Ecto neural progenitor cell (in vitro differentiated cells): Measurements from ENCODE around the gene SLC32A1.

Experiments
- DNase-seq: peaks from one replicate; pipeline ENCODE4 v3.0.0-alpha.2; 2018; ENCODE audit warnings: low spot score

Gene SLC32A1

GRCh38 chr20:38725148-38725901 is 1.0 kb downstream of the SLC32A1 start:
- DNase-seq: peak; percentile 62

DNA sequence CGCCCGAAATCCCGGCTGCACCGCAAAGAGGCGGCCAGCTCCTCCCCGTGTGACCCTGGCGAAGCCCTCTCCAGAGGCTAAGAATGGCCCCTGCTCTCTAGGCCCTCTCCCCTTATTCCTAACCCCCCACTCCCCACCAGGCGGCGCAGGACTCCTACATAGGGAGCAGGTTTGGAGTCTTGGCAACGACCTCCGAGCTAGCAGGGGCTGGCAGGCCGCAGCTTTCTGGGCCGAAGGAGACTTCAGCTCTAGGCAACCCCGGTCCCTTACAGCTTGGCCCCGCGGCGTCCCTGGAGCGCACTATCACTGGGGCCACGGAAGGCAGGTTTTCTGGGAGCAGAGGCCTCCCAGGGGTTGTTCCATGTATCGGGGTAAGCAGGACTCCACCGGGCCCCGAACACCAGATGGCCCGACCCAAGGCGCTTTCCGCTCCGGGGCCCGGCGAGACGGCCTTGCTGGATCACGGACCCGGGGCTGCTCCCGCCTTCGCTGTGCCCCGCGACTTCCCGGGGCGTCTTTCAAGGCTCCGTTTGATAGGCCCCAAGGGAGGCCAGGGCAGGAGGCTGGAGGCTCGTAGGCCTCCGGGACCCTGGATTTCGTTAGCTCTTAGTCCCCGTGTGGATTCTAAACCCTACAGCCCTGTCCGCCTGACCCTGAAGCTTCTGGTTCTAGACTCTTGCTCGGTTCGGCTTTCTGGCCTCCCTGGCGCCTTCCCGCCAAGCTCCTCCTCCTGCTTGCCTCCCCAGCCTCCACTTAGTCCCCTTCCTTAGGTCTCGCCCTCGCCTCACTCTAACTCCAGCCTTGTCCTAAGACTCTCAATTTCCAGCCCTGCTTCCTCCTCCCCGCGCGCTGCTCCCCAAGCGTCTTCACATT is 1.9 kb downstream of the SLC32A1 start:
- peak; percentile 89 for DNase-seq

DNA sequence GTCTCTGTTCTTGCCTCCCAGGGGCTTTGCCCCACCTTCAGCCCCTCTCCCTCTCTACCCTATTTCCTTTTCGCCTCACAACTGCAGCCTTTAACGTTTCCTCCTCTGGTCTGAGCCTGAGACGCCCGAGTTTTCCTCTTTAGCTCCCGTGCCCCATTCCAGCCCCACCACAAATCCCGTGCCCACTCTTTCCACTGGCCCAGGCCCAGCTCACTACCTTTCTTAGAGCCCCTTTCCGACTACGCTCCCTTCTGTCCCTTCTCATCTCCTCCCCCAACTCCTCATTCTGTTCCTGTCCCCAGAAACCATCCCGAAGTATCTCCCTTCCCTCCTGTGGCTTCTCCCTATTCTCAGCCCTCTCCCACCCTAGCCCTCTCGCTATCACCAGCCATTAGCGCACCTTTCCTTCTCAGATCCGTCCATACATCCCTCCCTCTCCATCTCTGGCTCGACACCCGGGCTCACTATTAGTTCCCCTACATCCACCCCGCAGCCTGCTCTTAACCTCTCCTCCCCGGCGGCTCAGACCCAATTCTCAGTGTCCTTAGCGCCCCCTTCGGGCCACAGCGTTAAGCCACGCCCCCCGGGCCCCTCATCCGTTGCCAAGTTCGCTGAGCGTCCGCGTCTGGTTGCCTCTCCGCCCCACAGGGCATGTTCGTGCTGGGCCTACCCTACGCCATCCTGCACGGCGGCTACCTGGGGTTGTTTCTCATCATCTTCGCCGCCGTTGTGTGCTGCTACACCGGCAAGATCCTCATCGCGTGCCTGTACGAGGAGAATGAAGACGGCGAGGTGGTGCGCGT is 2.7 kb downstream of the SLC32A1 start:
- DNase-seq: peak; percentile 90

- DNase-seq: no peak
These were observed 3.4 kb downstream of the SLC32A1 start for GRCh38 chr20:38727607-38728190.

DNA sequence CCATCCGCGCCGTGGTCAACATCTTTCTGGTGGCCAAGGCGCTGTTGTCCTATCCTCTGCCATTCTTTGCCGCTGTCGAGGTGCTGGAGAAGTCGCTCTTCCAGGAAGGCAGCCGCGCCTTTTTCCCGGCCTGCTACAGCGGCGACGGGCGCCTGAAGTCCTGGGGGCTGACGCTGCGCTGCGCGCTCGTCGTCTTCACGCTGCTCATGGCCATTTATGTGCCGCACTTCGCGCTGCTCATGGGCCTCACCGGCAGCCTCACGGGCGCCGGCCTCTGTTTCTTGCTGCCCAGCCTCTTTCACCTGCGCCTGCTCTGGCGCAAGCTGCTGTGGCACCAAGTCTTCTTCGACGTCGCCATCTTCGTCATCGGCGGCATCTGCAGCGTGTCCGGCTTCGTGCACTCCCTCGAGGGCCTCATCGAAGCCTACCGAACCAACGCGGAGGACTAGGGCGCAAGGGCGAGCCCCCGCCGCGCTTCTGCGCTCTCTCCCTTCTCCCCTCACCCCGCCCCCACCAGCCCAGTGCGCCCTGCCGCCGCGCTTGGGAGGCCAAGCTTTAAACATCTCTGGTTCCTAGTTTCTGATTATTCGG is 4.0 kb downstream of the SLC32A1 start:
- peak; percentile 58 for DNase-seq

DNA sequence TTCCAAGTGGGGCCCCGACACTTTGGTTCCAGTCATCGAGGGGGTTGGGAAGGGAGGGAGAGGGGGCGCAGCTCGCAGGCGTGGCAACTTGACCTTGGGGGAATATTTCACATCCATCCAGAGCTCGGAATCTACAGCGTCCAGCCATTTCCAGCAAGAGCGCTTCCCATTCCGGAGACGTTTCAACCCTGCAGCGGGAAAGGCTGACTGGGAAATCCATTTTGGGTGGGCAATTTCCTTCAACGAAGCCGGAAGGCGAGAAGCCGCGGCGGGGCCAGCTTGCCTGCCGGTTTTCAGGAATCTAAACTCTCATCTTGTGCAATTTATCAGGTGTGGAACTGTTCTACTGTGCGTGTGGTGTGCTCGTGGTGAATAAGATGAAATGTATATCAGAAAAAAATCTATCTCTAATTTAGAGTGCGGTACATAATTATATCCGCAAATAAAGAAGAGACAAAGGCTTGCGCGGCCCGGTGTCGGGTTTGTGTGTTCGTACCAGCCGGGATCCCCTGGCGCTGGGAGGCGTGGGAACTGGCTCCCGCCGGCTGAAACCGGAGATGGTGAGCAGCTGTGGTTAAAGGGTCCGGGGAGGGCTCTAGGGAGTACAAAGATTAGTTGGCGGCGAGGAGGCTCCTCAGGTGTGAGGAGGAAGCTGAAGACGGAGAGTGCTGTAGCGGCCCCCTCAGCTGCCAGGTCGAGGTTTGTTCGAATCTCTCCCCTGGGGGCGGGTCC is 4.8 kb downstream of the SLC32A1 start:
- peak; percentile 58 for DNase-seq

DNA sequence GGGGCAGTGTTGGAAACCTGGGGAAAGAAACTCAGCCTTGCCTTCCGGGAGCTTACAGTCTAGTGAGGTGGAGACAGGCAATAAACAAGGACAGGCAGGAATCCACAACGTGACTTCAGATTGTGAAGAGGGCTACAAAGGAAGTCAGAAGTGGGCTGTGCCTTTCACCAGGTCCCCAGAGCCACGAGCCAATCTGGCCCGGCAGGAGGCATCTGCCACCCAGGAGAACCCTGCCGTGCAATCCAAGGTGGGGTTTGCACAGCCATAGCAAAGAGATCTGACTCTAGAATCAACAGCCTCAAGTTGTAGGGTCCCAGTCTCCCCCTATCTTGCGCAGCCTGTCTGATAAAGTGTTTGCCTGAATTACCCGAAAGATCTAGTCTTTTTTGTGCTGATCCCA is 5.5 kb downstream of the SLC32A1 start:
- DNase-seq: no peak

- DNase-seq: no peak
These were observed 6.1 kb downstream of the SLC32A1 start for GRCh38 chr20:38730167-38730988.

DNA sequence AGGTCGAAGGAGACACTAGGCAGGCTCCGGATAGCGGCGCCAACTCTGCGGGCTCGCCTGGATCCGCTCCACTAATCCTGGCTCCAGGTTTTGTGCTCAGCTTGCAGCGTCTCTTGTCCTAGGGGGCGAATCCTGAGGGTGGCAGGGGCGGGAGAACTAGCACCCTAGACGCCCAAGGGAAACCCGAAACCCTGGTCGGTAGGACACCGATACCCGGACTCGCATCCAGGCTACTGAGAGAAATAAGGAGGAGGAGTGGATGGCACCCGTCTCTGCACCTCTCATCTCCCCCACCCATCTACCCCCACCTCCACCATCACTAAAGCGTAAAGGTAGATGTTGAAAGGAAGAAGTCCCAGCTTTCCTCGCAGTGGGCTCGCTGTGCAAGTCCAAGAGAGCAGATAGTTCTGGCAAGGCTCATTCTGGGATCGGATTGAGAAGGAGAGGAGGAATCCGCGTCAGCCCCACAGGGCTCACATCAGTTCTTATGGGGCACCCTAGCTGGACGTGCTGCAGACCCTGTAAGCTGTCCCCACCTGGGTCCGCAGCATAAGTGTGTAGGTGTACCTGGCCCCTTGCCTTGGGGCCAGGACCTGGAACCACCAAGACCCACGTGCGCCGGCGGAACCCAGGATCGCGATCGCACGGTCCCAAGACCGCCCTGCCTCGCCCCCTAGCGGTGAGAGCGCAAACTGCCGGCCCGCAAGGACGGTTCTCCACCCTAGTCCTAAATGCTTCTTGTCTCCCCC is 6.9 kb downstream of the SLC32A1 start:
- DNase-seq: peak; percentile 87

DNA sequence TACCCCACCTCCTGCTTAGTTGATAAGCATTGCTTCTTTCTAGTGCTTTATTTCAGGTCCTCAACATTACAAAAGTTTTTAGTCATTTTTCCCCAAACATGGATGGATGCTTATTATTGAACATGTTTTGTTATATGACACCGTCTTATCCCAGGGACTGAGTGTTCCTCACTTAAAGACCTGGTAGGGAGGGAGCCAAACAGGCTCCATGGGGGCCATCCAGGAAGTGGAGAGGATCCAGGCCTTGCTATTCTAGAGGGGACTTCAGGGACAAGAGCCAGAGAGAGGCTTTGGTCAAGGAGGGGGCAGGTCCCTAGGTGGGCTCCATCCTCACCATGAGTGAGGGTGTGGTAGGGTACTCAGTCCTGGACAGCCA is 7.4 kb downstream of the SLC32A1 start:
- DNase-seq: no peak

- DNase-seq: no peak
These were observed 8.7 kb downstream of the SLC32A1 start for GRCh38 chr20:38732981-38733380.

DNA sequence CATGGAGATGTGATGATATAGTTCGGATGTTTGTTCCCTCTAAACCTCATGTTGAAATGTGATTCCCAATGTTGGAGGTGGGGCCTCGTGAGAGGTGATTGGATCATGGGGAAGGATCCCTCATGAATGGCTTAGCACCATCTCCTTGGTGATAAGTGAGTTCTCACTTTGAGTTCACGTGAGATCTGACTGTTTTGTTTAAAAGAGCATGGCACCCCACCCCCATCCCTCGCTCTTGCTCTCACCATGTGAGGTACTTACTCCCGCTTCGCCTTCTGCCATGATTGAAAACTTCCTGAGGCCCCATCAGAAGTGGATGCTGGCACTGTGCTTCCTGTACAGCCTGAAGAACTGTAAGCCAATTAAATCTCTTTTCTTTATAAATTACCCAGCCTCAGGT is 10.9 kb downstream of the SLC32A1 start:
- DNase-seq: no peak

DNA sequence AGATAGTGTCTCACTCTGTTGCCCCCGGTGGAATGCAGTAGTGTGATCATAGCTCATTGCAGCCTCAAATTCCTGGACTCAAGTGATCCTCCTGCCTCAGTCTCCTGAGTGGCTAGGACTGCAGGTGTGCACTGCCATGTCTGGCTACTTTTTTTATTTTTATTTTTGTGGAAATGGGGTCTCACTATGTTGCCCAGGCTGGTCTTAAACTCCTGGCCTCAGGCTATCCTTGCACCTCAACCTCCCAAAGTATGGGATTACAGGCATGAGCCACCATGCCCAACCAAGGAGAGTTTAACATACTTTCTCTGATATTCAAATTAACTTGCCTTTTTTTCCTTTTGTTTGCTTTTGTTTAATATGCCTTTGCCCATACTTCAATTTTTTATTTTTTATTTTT is 13.6 kb downstream of the SLC32A1 start:
- no peak for DNase-seq

DNA sequence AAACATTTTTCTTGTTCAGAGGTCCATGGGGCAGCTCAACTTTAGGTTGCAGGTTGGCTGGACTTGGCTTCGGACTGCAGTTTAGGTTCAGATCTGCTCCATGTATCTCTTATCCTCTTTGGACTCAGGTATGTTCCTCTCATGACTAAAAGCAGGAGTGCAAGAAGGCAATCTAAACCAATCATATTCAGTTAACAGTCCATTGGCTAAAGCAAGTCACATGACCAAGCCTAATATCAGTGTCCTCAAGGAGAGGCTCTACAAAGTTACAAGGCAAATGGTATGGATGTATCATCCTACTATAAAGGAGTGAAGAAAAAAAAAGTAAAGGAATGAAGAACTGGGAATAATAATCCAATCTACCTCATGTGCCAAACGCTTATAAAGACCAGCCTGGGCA is 21.5 kb downstream of the SLC32A1 start:
- no peak for DNase-seq

GRCh38 chr20:38747495-38748096 is 23.3 kb downstream of the SLC32A1 start:
- DNase-seq: no peak

DNA sequence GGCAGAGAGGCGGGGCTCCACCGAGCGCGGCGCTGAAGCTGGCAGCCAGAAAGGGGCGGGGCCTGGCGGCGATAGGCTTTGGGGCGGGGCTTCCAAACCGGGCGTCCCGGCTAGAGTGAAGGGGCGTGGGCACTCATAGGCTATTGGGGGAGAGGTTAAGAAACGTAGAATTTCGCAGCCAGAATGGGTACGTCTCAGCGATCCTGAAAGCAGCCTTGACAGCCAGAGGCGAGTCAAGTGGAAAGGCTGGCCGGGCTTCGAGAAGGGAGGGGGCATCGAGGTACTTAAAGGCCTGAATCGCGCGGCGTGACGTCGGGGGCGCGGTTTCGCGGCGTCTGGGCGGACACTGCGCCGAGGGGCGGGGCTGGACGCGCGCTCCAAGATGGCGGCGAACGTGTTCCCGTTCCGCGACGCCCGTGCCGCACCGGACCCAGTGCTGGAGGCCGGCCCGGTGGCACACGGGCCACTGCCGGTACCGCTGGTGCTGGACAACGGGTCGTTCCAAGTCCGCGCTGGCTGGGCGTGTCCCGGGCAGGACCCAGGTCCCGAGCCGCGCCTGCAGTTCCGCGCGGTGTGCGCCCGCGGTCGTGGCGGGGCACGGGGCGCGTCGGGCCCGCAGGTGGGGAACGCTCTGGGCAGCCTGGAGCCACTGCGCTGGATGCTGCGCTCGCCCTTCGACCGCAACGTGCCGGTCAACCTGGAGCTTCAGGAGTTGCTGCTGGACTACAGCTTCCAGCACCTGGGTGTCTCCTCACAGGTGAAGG is 24.0 kb downstream of the SLC32A1 start, which contains the start of gene ACTR5:
ACTR5 (plus strand) TSS at position 364 of the 764 bp plus-strand sequence; CDS start at position 383, 19 bp downstream.
- DNase-seq: peak; percentile 97

- DNase-seq: no peak
These were observed 24.5 kb downstream of the SLC32A1 start for GRCh38 chr20:38748861-38749149.

DNA sequence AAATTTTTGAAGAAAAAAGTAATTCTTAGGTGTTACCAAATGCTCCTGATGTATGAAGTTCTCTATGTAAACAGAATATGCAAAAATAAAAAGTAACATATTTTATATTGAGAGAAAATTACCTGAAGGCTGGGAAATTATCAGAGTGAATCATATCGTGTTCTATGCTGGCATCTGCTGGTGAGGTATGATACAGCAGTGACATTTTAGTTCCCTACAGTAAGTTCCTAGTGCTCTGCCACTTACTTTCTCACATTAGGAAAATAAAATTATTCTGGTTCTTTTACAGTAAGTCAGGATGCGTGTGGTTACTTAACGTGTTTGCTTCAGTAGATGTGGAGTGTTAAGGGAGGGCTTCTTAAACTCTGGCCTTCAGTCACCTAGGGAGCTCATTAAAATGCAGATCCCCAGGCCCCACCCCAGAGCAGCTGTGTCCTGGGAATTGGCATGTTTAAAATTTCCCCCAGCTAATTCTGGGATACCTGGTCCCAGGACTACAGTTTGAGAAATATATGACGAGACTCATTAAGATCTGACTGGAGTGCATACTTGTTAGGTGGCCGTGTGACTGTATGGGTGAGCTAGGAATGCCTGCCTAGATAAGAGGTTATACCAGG is 27.2 kb downstream of the SLC32A1 start:
- no peak for DNase-seq
